ENCODE measurements around the gene PCLAF.

DNA sequence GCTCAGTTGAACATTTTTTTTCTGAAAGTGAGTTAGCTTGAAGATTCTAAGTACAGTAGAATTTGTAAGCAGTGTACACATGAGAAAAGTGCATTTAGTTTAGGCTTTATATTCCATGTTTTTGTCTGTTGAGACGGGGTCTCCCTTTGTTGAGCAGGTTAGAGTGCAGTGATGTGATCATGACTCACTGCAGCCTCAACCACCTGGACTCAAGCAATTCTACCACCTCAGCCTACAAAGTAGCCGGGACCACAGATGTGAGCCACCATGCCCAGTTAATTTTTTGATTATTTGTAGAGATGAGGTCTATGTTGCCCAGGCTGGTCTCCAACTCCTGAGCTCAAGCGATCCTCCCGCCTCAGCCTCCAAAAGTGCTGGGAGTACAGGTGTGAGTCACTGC lies 20.0 kb downstream of the PCLAF start:
- TF ChIP-seq, protein P1, sequence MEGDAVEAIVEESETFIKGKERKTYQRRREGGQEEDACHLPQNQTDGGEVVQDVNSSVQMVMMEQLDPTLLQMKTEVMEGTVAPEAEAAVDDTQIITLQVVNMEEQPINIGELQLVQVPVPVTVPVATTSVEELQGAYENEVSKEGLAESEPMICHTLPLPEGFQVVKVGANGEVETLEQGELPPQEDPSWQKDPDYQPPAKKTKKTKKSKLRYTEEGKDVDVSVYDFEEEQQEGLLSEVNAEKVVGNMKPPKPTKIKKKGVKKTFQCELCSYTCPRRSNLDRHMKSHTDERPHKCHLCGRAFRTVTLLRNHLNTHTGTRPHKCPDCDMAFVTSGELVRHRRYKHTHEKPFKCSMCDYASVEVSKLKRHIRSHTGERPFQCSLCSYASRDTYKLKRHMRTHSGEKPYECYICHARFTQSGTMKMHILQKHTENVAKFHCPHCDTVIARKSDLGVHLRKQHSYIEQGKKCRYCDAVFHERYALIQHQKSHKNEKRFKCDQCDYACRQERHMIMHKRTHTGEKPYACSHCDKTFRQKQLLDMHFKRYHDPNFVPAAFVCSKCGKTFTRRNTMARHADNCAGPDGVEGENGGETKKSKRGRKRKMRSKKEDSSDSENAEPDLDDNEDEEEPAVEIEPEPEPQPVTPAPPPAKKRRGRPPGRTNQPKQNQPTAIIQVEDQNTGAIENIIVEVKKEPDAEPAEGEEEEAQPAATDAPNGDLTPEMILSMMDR (IDR thresholded peaks at IDR 0.05; ENCODE audit: control extremely low read depth in 1 of 3, insufficient read depth in 1 of 3, low read depth in 1 of 3, low read length in 3 of 3), result no peak
- no peak for TF ChIP-seq EP300 (IDR thresholded peaks at IDR 0.05; ENCODE audit: borderline replicate concordance in 1 of 2, low read depth in 2 of 2, low read length in 2 of 2)

Measured in H1 (cell line).